IgD-negative memory B cell (primary cell): ENCODE measurements around the gene BCAS4. TPM values are rescaled to one million over a fixed set of nuclear protein-coding genes. Genes with fewer than 3 reads are reported as not detected.
"Not testable (repeated sequence)": the region's sequence is repeated elsewhere in the genome, so short reads cannot be mapped to it uniquely, and the experiment has no call there.

Source experiments
- H3K27ac Mint-ChIP-seq, 3 donors: one replicate each; pipeline ENCODE4 v1.8.0; 2020 to 2022; ENCODE audit warnings: mild to moderate bottlenecking in 3 of 3, mixed read lengths in 3 of 3, moderate library complexity in 1 of 3
- H3K27me3 Mint-ChIP-seq: one replicate; pipeline ENCODE4 v1.8.0; 2021; ENCODE audit warnings: mixed read lengths
- H3K36me3 Mint-ChIP-seq: one replicate; pipeline ENCODE4 v1.8.0; 2020; ENCODE audit warnings: mild to moderate bottlenecking, mixed read lengths
- H3K4me1 Mint-ChIP-seq, 3 donors: one replicate each; pipeline ENCODE4 v1.8.0; 2020 to 2022; ENCODE audit warnings: mixed read lengths in 3 of 3, mild to moderate bottlenecking in 1 of 3
- H3K4me3 Mint-ChIP-seq, 4 donors: one replicate each; pipeline ENCODE4 v1.8.0; 2020 to 2022; ENCODE audit warnings: mild to moderate bottlenecking in 4 of 4, mixed read lengths in 4 of 4, moderate library complexity in 3 of 4
- H3K9me3 Mint-ChIP-seq, 3 donors: one replicate each; pipeline ENCODE4 v1.8.0; 2020 to 2021; ENCODE audit warnings: mixed read lengths in 3 of 3, mild to moderate bottlenecking in 1 of 3
- polyA plus RNA-seq: library from polyadenylated mRNA; unstranded; fragments of 300-500 nt; fragmentation: Illumina TruSeq; gene quantifications from one replicate; pipeline ENCODE4 v1.2.3, GENCODE V29; 2021

Gene BCAS4
- polyA plus RNA-seq, 1 donor from 2014 or later = 118 TPM

DNA sequence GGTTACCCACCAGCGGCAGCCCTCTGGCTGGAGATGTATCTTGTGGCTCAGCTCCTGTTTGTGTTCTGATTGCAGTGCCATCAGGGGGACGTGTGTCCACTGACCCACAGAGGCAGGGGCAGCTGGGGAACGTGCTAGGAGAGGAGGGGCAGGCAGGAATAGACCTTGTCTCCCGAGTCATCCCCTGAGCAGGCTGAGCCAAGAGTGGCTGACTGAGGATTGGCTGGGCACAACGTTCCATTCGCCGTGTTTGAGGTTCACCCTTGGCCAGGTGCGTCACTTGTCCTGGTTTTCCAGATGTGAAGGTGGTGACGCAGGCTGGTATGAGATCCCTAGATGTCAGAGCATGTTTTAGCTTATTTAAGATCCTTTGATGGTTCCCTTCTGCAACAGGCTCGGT, 78.7 kb downstream of the BCAS4 start:
- no peaks in the 10 kb centered on the region for H3K9me3 Mint-ChIP-seq
- H3K4me1 Mint-ChIP-seq = peaks cover 3 to 13% (median 12%) of the 10 kb centered on the region in 3 donors
- peak overlapping the region in 1 of 3 donors; percentile 93 for H3K27ac Mint-ChIP-seq
- no peaks in the 10 kb centered on the region for H3K27me3 Mint-ChIP-seq
- H3K36me3 Mint-ChIP-seq = no peaks in the 10 kb centered on the region
- no peak overlapping the region for H3K4me3 Mint-ChIP-seq

GRCh38 chr20:50874111-50874757, 79.4 kb downstream of the BCAS4 start:
- no peaks in the 10 kb centered on the region for H3K9me3 Mint-ChIP-seq
- H3K4me1 Mint-ChIP-seq = peaks cover 3 to 13% (median 12%) of the 10 kb centered on the region in 3 donors
- no peaks in the 10 kb centered on the region for H3K27me3 Mint-ChIP-seq
- H3K27ac Mint-ChIP-seq = peak overlapping the region in 1 of 3 donors; percentile 93
- H3K4me3 Mint-ChIP-seq = no peak overlapping the region
- H3K36me3 Mint-ChIP-seq = no peaks in the 10 kb centered on the region

DNA sequence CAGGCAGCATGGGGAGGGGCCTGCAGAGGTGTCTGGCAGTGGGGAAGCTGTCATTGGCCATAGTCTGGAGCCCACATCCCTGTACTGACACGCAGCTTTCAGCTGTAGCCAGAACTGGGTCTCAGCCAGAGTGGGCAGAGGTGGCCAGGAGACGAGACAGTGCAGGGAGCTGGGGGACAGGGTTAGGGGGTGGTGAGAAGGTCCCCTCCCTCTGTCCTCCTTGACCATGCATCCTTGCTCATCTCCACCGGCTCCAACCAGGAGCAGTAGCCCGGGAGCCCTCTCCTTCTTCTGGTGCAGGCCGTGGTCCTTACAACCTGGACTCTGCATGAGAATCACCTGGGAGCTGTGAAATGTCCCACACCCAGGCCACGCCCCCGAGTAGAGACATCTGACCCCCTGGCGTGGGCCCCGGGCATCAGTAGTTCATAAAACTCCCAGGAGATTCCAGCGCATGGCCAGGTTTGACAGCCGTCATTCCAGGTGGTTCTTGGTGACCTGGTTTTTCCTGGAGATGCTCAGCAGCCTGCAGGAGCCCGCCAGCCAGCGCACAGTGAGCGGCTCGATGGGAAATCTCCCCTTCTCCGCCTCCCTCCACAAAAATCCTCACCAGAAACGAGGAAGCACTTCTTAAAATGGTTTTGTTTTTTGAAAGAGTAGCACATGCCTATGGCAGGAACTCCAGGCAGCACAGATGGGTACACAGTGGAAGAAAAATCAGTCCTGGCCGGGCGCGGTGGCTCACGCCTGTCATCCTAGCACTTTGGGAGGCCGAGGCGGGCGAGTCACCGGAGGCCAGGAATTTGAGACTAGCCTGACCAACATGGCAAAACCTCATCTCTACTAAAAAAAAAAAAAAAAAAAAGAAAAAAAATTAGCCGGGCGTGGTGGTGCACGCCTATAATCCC, 80.2 kb downstream of the BCAS4 start:
- Mint-ChIP-seq H3K27ac (peak overlapping the region; percentile 27 to 93 (median 46)), H3K4me1 (peaks cover 4 to 12% (median 11%) of the 10 kb centered on the region in 3 donors), H3K27me3 (no peaks in the 10 kb centered on the region), H3K4me3 (no peak overlapping the region), H3K9me3 (no peaks in the 10 kb centered on the region), H3K36me3 (no peaks in the 10 kb centered on the region)

DNA sequence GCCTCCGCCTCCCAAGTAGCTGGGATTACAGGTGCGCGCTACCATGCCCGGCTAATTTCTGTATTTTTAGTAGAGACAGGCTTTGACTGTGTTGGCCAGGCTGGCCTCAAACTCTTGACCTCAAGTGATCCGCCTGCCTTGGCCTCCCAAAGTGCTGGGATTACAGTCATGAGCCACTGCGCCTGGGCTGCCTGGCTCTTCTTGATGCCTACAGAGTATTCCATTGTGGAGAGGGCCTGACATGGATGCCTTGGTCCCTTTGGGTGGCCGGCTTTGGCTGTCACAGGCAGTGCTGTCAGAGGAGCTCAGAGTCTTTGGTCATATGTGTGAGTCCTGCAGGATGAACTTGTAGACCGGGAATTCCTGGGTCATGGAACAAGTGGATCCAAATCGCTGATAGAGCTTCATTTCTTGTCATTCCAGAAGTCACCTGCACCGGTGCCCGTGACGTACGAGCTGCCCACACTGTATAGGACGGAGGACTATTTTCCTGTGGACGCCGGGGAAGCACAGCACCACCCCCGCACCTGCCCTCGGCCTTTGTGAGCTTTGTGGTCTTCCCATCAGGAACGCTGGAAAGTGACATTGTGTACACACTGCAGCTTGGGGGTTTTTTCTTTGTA, 81.3 kb downstream of the BCAS4 start:
- H3K4me3 Mint-ChIP-seq = no peak overlapping the region
- H3K4me1 Mint-ChIP-seq = peaks cover 4 to 12% (median 10%) of the 10 kb centered on the region in 3 donors
- H3K27ac Mint-ChIP-seq = peak overlapping the region in 1 of 3 donors; percentile 21
- no peaks in the 10 kb centered on the region for H3K27me3 Mint-ChIP-seq
- no peaks in the 10 kb centered on the region for H3K9me3 Mint-ChIP-seq
- no peaks in the 10 kb centered on the region for H3K36me3 Mint-ChIP-seq

DNA sequence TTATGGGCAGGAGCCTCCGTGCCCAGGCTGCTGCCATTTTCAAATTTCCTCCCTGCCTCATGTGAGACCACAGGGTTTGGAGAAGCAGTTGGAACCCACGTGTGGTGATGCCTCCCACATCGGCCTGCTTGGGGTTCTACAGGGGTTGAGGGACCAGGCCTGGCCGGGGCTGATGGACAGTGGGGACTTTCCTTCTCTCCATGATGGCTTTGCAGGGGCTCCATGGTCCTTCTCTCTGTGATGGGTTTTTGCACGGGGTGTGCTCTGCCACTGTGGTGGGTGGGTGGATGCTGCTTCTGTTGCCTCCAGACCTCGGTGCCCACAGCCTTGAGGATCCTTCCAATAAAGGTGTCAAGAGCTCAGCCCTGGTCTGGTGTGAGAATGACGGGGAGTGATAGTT, 82.0 kb downstream of the BCAS4 start:
- Mint-ChIP-seq H3K4me3 (no peak overlapping the region), H3K9me3 (no peaks in the 10 kb centered on the region), H3K27me3 (no peaks in the 10 kb centered on the region), H3K27ac (no peak overlapping the region), H3K4me1 (peaks cover 4 to 6% (median 6%) of the 10 kb centered on the region in 3 donors), H3K36me3 (no peaks in the 10 kb centered on the region)

- H3K36me3 Mint-ChIP-seq = peaks cover 1% of the 10 kb centered on the region
Observed at GRCh38 chr20:50877232-50877743, 82.4 kb downstream of the BCAS4 start.

DNA sequence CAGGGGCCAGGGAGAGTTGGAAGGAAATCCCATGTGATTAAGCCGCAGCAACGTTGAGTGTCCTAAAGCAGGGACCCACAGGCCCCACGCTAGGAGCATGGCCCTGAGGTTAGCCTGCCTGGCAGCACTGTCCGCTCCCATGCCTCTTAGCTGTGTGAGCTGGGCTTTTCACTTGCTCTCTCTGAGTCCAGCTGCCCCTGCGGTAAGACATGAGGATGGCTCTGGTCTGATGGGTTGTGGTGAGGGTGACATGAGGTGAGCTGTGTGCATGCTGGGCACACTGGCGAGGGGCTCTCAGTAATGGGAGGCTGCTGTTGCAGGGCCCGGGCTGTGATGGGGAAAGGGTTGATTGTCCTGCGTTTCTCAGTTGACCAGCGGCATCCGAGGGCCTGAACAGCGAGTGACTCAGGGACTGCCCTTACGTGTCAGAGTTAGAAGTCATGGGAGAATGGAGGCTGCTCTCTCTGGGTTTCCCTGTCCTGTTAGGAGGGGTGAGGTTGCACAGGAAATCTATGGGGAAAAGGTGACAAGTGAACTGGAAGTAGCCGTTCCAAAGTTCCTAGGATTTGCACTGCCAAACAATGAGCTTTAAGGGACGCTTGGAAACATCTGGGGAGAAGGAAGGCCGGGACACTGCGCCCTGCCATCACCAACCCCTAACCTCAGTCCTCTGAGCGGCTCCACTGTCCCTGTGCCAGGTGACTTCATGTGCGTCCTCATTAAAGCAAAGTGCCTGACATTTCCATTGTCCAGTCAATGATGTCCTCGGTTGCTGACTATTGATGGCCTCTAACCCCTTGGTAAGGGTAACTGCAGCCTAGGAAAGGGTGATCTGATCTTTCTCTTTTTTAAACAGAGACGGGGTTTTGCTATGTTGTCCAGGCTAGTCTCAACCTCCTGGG, 85.0 kb downstream of the BCAS4 start:
- Mint-ChIP-seq H3K4me3 (no peak overlapping the region), H3K36me3 (peaks cover 4% of the 10 kb centered on the region), H3K27ac (peak overlapping the region in 1 of 3 donors; percentile 64)

More at GRCh38 chr20:50877232-50877743, 82.4 kb downstream of the BCAS4 start:
- Mint-ChIP-seq H3K4me1 (peaks cover 4 to 6% (median 6%) of the 10 kb centered on the region in 3 donors), H3K9me3 (no peaks in the 10 kb centered on the region), H3K4me3 (no peak overlapping the region), H3K27ac (peak overlapping the region in 2 of 3 donors; percentile 5 to 78), H3K27me3 (no peaks in the 10 kb centered on the region)

DNA sequence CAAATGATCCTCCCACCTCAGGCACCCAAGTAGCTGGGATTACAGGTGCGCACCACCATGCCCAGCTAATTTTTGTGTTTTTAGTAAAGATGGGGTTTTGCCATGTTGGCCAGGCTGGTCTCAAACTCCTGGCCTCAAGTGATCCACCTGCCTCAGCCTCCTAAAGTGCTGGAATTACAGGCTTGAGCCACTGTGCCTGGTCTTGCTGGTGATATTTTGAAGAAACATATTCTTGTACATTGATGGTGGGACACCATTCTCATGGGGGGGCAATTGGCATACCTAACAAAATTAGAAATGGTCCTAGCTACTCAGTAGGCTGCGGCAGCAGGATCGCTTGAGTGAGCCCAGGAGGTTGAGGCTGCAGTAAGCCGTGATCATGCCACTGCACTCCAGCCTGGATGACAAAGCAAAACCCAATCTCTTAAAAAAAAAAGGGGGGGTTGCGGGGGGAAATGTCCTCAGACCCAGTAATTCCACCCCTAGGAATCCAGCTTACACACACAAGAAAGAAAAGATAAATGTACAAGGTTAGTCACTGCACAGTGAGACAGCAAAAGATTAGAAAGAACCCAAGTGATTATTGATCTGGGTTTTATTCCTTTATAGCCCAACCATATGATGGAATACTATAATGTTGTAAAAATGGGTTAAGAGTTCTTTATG, 87.0 kb downstream of the BCAS4 start:
- not testable (repeated sequence) for H3K4me1 Mint-ChIP-seq, H3K9me3 Mint-ChIP-seq, H3K36me3 Mint-ChIP-seq, H3K4me3 Mint-ChIP-seq, H3K27me3 Mint-ChIP-seq
- peak overlapping the region in 1 of 3 donors; percentile 77 for H3K27ac Mint-ChIP-seq

More for the DNA sequence above, 85.0 kb downstream of the BCAS4 start:
- no peaks in the 10 kb centered on the region for H3K9me3 Mint-ChIP-seq
- no peaks in the 10 kb centered on the region for H3K27me3 Mint-ChIP-seq
- peaks cover 0 to 6% (median 0%) of the 10 kb centered on the region in 3 donors for H3K4me1 Mint-ChIP-seq

GRCh38 chr20:50883856-50884255, 89.0 kb downstream of the BCAS4 start:
- Mint-ChIP-seq H3K36me3 (peaks cover 4% of the 10 kb centered on the region), H3K27me3 (no peaks in the 10 kb centered on the region), H3K4me3 (no peak overlapping the region), H3K27ac (peak overlapping the region in 2 of 3 donors; percentile 20 to 76), H3K4me1 (peaks cover 0 to 3% (median 1%) of the 10 kb centered on the region in 3 donors), H3K9me3 (no peaks in the 10 kb centered on the region)

- H3K4me1 Mint-ChIP-seq = peaks cover 0 to 4% (median 2%) of the 10 kb centered on the region in 3 donors
Observed at GRCh38 chr20:50885068-50885467, 90.2 kb downstream of the BCAS4 start.

DNA sequence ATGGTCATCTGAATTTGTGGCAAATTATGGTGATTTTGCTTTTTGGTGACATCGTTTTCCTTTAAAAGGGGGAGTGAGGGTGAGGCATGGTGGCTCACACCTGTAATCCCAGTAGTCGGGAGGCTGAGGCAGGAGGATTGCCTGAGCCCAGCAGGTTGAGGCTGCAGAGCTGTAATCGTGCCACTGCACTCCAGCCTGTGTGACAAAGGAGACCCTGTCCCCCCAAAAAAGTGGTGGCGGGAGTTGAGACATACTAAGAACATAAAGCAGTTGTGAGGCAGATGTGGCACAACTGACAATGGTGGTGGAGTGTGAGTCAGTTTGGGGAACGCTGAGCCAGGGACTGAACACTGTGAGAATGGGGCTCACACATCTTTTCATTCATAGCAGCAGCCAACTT, 90.9 kb downstream of the BCAS4 start:
- Mint-ChIP-seq H3K4me1 (peaks cover 4 to 5% (median 4%) of the 10 kb centered on the region in 3 donors), H3K27ac (peak overlapping the region in 1 of 3 donors; percentile 32), H3K36me3 (peaks cover 4% of the 10 kb centered on the region), H3K27me3 (no peaks in the 10 kb centered on the region), H3K9me3 (no peaks in the 10 kb centered on the region), H3K4me3 (no peak overlapping the region)

More at GRCh38 chr20:50885068-50885467, 90.2 kb downstream of the BCAS4 start:
- Mint-ChIP-seq H3K27ac (peak overlapping the region in 2 of 3 donors; percentile 14 to 71), H3K4me3 (no peak overlapping the region), H3K36me3 (peaks cover 4% of the 10 kb centered on the region), H3K27me3 (no peaks in the 10 kb centered on the region), H3K9me3 (no peaks in the 10 kb centered on the region)

- H3K4me3 Mint-ChIP-seq = no peak overlapping the region
- peaks cover 4 to 6% (median 5%) of the 10 kb centered on the region in 3 donors for H3K4me1 Mint-ChIP-seq
- H3K9me3 Mint-ChIP-seq = no peaks in the 10 kb centered on the region
- no peaks in the 10 kb centered on the region for H3K27me3 Mint-ChIP-seq
- H3K27ac Mint-ChIP-seq = peak overlapping the region in 2 of 3 donors; percentile 32 to 62
- peaks cover 4% of the 10 kb centered on the region for H3K36me3 Mint-ChIP-seq
Observed at GRCh38 chr20:50886184-50886790, 91.4 kb downstream of the BCAS4 start.

DNA sequence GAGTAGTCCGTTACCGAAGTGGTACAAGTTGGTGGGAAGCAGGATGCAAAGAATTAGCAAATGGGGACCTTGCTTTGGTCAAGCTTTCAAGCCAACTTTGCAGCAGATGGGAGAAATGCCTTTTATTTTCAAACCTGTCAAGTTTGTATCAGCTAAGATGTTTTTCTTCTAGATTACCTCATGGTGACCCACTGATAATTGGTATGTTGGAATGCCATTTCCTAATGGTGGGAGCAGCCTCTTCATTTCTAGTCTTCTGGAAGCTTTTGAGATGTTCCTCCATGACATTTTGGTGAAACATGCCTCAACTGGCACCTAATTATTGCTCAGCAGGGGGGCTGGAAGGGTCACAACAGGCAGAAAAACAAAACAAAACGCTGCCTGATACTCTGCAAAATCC, 92.7 kb downstream of the BCAS4 start:
- Mint-ChIP-seq H3K9me3 (no peaks in the 10 kb centered on the region), H3K4me3 (no peak overlapping the region), H3K27ac (peak overlapping the region in 2 of 3 donors; percentile 59 to 78), H3K27me3 (no peaks in the 10 kb centered on the region), H3K4me1 (peaks cover 4 to 17% (median 11%) of the 10 kb centered on the region in 3 donors), H3K36me3 (peaks cover 2% of the 10 kb centered on the region)
